Measurements from ENCODE around the gene SLC52A1.
"Not testable (repeated sequence)": the region's sequence is repeated elsewhere in the genome, so short reads cannot be mapped to it uniquely, and the experiment has no call there.

SLC52A1 gene

DNA sequence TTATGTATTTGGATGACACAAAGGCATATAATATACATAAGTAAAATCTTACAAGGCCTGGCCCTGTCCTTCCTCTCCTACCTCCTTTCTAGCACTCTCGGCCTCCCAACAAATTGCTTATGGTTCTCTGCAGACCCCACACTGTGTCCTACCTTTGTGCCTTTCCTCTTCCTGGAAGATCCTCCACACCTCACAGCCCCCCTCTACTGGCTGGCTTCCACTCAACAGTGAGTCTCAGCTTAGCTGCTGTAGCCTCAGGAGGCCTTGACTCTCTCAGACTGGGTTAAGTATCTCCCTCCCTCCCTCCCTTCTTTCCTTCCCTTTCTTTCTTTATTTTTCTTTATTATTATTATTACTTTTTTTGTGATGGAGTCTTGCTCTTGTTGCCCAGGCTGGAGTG is 8.3 kb upstream of the SLC52A1 start:
- TF ChIP-seq, protein P1, sequence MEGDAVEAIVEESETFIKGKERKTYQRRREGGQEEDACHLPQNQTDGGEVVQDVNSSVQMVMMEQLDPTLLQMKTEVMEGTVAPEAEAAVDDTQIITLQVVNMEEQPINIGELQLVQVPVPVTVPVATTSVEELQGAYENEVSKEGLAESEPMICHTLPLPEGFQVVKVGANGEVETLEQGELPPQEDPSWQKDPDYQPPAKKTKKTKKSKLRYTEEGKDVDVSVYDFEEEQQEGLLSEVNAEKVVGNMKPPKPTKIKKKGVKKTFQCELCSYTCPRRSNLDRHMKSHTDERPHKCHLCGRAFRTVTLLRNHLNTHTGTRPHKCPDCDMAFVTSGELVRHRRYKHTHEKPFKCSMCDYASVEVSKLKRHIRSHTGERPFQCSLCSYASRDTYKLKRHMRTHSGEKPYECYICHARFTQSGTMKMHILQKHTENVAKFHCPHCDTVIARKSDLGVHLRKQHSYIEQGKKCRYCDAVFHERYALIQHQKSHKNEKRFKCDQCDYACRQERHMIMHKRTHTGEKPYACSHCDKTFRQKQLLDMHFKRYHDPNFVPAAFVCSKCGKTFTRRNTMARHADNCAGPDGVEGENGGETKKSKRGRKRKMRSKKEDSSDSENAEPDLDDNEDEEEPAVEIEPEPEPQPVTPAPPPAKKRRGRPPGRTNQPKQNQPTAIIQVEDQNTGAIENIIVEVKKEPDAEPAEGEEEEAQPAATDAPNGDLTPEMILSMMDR (conservative IDR thresholded peaks at IDR 0.05) = no peak

GRCh38 chr17:5042157-5043022 is 7.2 kb upstream of the SLC52A1 start:
- TF ChIP-seq, protein P1 (conservative IDR thresholded peaks at IDR 0.05) = no peak

More for the DNA sequence above, 8.3 kb upstream of the SLC52A1 start:
- H3K27ac ChIP-seq = no peak overlapping the region

DNA sequence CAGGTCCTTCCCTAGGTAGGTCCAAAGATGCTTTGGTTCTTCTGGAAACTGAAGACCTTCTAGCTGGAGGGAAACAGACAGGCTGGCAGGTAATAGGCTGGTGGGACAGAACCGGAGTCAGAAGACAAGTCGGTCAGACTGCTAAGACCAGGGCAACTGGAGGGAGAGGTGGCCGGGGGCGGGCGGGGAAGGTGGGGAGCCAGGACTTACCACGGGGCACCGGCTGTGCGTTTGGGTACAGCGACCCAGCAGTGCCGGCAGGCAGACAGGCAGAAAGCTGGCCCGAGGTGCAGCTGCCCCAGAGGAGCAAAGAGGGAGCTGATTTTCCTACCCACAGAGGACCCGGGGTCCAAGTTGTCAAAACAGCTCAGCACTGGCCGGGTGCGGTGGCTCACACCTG is 575 bp downstream of the SLC52A1 start:
- TF ChIP-seq, protein P1 (conservative IDR thresholded peaks at IDR 0.05) = no peak
- H3K27ac ChIP-seq = no peak overlapping the region

More at GRCh38 chr17:5042157-5043022, 7.2 kb upstream of the SLC52A1 start:
- H3K27ac ChIP-seq = no peak overlapping the region

DNA sequence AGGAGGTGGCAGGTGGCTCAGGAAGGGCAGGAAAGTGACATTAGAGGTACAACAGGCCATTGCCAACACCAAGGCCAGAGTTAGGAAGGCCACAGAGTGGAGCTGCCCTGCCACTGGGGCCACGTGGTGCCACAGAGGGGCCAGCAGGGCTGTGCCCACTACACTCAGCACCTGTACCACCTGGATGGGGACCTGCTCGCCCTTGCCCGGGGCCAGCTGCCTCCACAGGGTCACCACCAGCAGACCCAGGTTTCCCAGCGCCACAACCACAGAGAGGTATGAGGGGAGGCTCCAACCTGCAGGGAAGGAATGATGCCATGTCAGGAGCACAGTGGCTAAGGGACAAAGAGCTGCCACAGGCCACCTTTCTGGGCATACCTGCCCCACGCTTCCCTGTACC is 1.2 kb downstream of the SLC52A1 start:
- TF ChIP-seq, protein P1 (conservative IDR thresholded peaks at IDR 0.05) = no peak
- H3K27ac ChIP-seq = no peak overlapping the region

DNA sequence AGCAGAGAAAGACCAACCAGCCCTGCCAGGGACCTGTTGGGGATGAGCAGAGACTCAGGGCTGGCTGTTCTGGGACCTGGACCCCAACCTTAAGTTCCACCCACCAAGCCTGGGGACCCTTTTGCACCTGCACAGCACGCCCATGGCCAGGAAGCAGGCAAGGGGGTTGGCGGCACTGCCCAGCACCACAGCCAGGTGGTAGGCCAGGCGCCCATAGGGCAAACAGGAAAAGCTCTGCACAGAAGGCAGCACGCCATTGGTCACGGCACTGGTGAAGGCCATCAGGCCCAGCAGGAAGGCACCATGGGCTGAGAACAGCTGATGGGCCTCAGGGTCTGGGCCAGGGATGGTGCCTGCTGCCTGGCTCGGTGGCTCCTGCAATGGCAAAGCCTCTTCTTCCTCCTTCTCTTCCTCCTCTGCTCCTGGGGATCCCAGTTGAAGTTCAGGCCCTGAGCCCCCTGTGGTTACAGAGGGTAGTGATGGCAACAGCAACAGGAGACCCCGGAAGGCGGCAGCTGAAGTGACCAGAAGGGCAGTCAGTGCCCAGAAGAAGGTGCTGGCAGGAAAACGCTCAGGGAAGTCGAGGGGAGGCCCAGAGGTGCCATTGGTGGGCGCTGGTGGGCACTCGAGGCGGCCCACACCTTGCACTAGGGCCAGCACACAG is 1.7 kb downstream of the SLC52A1 start:
- TF ChIP-seq, protein P1 (conservative IDR thresholded peaks at IDR 0.05) = no peak
- no peak overlapping the region for H3K27ac ChIP-seq

DNA sequence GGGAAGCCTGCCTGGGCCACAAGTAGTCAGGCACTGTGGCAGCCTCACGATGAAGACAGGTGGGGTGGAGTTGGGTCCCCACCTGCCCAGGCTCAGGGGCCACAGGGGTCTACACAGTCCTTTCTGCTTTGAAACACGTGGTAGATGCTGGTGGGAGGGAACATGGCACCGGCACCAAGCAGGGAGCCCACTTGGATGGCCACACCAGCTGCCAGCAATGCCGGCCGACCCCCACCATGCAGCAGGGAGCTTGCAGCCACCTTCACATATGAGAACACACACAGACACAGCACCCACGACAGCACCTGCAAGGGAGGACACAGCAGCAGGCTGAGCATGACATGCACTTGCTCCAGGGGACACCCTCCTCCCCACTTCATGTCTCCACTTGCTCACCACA is 2.4 kb downstream of the SLC52A1 start:
- TF ChIP-seq, protein P1 (conservative IDR thresholded peaks at IDR 0.05) = no peak
- no peak overlapping the region for H3K27ac ChIP-seq

DNA sequence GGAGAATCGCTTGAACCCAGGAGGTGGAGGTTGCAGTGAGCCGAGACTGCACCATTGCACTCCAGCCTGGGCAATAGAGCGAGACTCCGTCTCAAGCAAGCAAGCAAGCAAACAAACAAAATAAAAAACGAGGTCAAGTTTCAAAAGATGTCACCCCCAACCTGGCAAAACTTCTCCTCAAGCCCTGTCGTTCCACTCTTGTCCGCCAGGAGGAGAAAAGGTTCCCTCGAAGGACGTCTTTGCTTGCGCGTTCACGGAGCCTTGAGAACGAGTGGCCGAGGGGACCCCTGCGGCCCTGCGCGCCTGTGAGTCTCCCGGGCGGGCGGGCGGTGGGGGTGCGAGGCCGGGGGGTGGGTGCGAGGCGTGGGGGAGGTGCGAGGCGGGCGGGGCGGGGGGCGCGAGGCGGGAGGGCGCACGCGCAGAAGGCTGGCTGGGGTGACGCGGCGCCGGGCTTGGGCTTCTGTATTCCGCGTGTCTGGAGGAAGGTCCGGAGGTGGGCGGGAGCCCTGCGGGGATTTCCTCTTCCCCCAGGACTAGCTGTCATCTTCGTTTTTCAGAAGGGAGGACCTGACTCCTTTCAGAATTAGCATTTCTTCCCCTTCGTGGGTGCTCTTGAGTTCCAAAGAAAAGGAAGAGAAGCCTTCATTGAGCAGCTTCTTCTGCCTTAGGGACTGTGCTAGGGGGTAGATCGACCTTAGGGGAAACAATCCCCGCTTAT is 3.7 kb downstream of the SLC52A1 start:
- H3K27ac ChIP-seq = peak overlapping the region; percentile 34; the same call in 1 of the 2 replicates
- TF ChIP-seq, protein P1 (conservative IDR thresholded peaks at IDR 0.05) = peak; percentile 66

DNA sequence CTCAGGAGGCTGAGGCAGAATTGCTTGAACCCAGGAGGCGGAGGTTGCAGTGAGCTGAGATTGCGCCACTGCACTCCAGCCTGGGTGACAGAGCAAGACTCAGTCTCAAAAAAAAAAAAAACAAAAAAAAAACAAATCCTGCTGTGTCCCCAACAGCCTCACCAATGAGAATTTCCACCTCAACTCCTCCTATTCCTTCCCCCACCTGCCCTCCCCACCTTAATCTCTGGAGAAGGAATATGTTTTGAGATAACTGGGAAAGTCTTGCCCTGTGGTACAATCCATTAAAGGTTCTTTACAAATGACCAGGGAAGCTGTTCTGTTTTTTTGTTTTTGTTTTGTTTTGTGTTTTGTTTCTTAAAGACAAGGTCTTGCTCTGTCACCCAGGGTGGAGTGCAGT is 5.1 kb downstream of the SLC52A1 start:
- not testable (repeated sequence) for H3K27ac ChIP-seq
